Measurements from ENCODE around the gene RAB1A. TPM values are rescaled to one million over a fixed set of nuclear protein-coding genes. Genes with fewer than 3 reads are reported as not detected.

Gene RAB1A
- total and polyA plus RNA-seq, 10 of the 15 experiments (the other 5 are each of a cell fraction or from before 2014, with no cell fraction given), result 48.9 to 171 (median 83.4) TPM

- TF ChIP-seq CTCF (IDR thresholded peaks at IDR 0.05 in 2 of 3, conservative IDR thresholded peaks at IDR 0.05 in 1 of 3; ENCODE audit: control insufficient read depth in 2 of 3, extremely low read depth in 1 of 3, insufficient read depth in 1 of 3, low read depth in 3 of 3, low read length in 3 of 3), result peak; percentile 38 to 58 (median 40); a peak in 5 of 6 replicates
- peak; percentile 71; the same call in 1 of the 2 replicates for TF ChIP-seq STAT1 (conservative IDR thresholded peaks at IDR 0.05)
- peak; percentile 93 for TF ChIP-seq CREB1 (IDR thresholded peaks at IDR 0.05; ENCODE audit: low read depth)
- TF ChIP-seq NFYB (IDR thresholded peaks at IDR 0.05; ENCODE audit: insufficient read depth, low read depth, low read length), result peak; percentile 72; the same call in 1 of the 2 replicates
- TF ChIP-seq POLR2A (IDR thresholded peaks at IDR 0.05; ENCODE audit: low read depth, low read length), result peak; percentile 93
- no peak for TF ChIP-seq HDAC2 (IDR thresholded peaks at IDR 0.05)
- no peak for TF ChIP-seq BCL3 (IDR thresholded peaks at IDR 0.05; ENCODE audit: borderline replicate concordance, insufficient read depth, low read depth, low read length, poor library complexity, severe bottlenecking)
- peak in 1 of 2 experiments; percentile 52; a peak in 1 of 4 replicates for TF ChIP-seq BHLHE40 (IDR thresholded peaks at IDR 0.05; ENCODE audit: borderline replicate concordance in 1 of 2, low read depth in 2 of 2, low read length in 1 of 2)
- TF ChIP-seq E2F8 (IDR thresholded peaks at IDR 0.05; ENCODE audit: low read depth, partially characterized antibody), result no peak
- no peak for TF ChIP-seq JUND (IDR thresholded peaks at IDR 0.05; ENCODE audit: low read depth, low read length)
- peak; percentile 39; the same call in 1 of the 2 replicates for TF ChIP-seq ATF2 (IDR thresholded peaks at IDR 0.05; ENCODE audit: low read length)
- TF ChIP-seq NBN (IDR thresholded peaks at IDR 0.05), result peak; percentile 82; the same call in 1 of the 2 replicates
- TF ChIP-seq E4F1 (IDR thresholded peaks at IDR 0.05; ENCODE audit: borderline replicate concordance, partially characterized antibody), result peak; percentile 90
- peak; percentile 90 for TF ChIP-seq HDGF (IDR thresholded peaks at IDR 0.05)
Observed at GRCh38 chr2:65129826-65130663, at the start of gene RAB1A (continued).

Measured in GM12878 (cell line).